Measurements from ENCODE around the gene SCUBE1. TPM values are rescaled to one million over a fixed set of nuclear protein-coding genes. Genes with fewer than 3 reads are reported as not detected.

Gene SCUBE1
- total and polyA plus RNA-seq, 8 donors: 0.31 to 8.0 (median 1.8) TPM

- H3K27ac ChIP-seq: no peak overlapping the region
- DNase-seq: no peak
- WGBS, 5 donors: 78 to 85% (median 82%) methylated on average over 8 to 17 of the region's 17 CpGs
- peaks cover 16 to 40% (median 34%) of the 10 kb centered on the region in 4 donors for H3K4me1 ChIP-seq
- TF ChIP-seq CTCF (IDR thresholded peaks at IDR 0.05) (no peak), POLR2AphosphoS5 (IDR thresholded peaks at IDR 0.05) (no peak), POLR2A (IDR thresholded peaks at IDR 0.05) (no peak), EP300 (IDR thresholded peaks at IDR 0.05) (no peak)
- no peaks in the 10 kb centered on the region for H3K9me3 ChIP-seq
- no peak overlapping the region for H3K4me3 ChIP-seq
- intact Hi-C loops (cut with DNase I; ENCODE audit: low total_unique reads): no loop called here
- no peaks in the 10 kb centered on the region for H3K36me3 ChIP-seq
- peaks cover 0 to 20% (median 0%) of the 10 kb centered on the region in 3 donors for H3K27me3 ChIP-seq
Measured at GRCh38 chr22:43260331-43261231, 82.6 kb downstream of the SCUBE1 start.

GRCh38 chr22:43257961-43258360 lies 85.2 kb downstream of the SCUBE1 start:
- Histone ChIP-seq H3K27me3 (no peaks in the 10 kb centered on the region), H3K4me3 (no peak overlapping the region), H3K9me3 (no peaks in the 10 kb centered on the region), H3K4me1 (peaks cover 0 to 18% (median 14%) of the 10 kb centered on the region in 4 donors), H3K27ac (peak overlapping the region in 2 of 5 donors; percentile 2 to 29), H3K36me3 (no peaks in the 10 kb centered on the region)
- intact Hi-C loops (cut with DNase I; ENCODE audit: low total_unique reads): no loop called here
- TF ChIP-seq POLR2AphosphoS5 (IDR thresholded peaks at IDR 0.05) (no peak), CTCF (IDR thresholded peaks at IDR 0.05) (no peak), POLR2A (IDR thresholded peaks at IDR 0.05) (no peak), EP300 (IDR thresholded peaks at IDR 0.05) (no peak)
- WGBS, 5 donors: 70 to 83% (median 81%) methylated on average over 9 to 20 of the region's 20 CpGs
- DNase-seq: no peak

GRCh38 chr22:43257549-43257948 lies 85.6 kb downstream of the SCUBE1 start:
- Histone ChIP-seq H3K27ac (peak overlapping the region in 2 of 5 donors; percentile 2 to 29), H3K27me3 (no peaks in the 10 kb centered on the region), H3K4me3 (no peak overlapping the region), H3K4me1 (peaks cover 0 to 17% (median 14%) of the 10 kb centered on the region in 4 donors), H3K36me3 (no peaks in the 10 kb centered on the region), H3K9me3 (no peaks in the 10 kb centered on the region)
- TF ChIP-seq POLR2AphosphoS5 (IDR thresholded peaks at IDR 0.05) (no peak), CTCF (IDR thresholded peaks at IDR 0.05) (no peak), POLR2A (IDR thresholded peaks at IDR 0.05) (no peak), EP300 (IDR thresholded peaks at IDR 0.05) (no peak)
- DNase-seq: peak; percentile 37 to 51
- intact Hi-C loops (cut with DNase I; ENCODE audit: low total_unique reads): no loop called here
- WGBS, 5 donors: 30 to 56% (median 41%) methylated on average over 10 of the region's 10 CpGs

- Histone ChIP-seq H3K9me3 (no peaks in the 10 kb centered on the region), H3K27ac (peak overlapping the region in 2 of 5 donors; percentile 2 to 29), H3K36me3 (no peaks in the 10 kb centered on the region), H3K4me3 (no peak overlapping the region), H3K4me1 (peaks cover 0 to 17% (median 14%) of the 10 kb centered on the region in 4 donors), H3K27me3 (no peaks in the 10 kb centered on the region)
- DNase-seq: no peak
- TF ChIP-seq EP300 (IDR thresholded peaks at IDR 0.05) (no peak), CTCF (IDR thresholded peaks at IDR 0.05) (no peak), POLR2AphosphoS5 (IDR thresholded peaks at IDR 0.05) (no peak), POLR2A (IDR thresholded peaks at IDR 0.05) (no peak)
- WGBS, 5 donors: 60 to 75% (median 67%) methylated on average over 8 of the region's 8 CpGs
- intact Hi-C loops (cut with DNase I; ENCODE audit: low total_unique reads): no loop called here
Measured at GRCh38 chr22:43256976-43257545, 86.1 kb downstream of the SCUBE1 start.
